A204.1 (cell line): ENCODE results near the gene TRIM62.

Experiments used
- FAIRE-seq: peaks from 2 replicates; lab custom pipeline; 2012; peaks lifted over from hg19 to GRCh38; lab: Jason Lieb, UNC

Gene TRIM62

GRCh38 chr1:33097137-33097611, 84.7 kb downstream of the TRIM62 start:
- FAIRE-seq: no peak

GRCh38 chr1:33096363-33097005, 85.4 kb downstream of the TRIM62 start:
- FAIRE-seq: no peak
